RWPE2 (cell line): ENCODE measurements around the gene NKX2-4.
"Not testable (repeated sequence)": the region's sequence is repeated elsewhere in the genome, so short reads cannot be mapped to it uniquely, and the experiment has no call there.

Experiments used
- ATAC-seq: fragments of 200-7000 bp; cut with Tn5 transposase; 3 replicates; pipeline ENCODE4 v1.9.1; 2021; ENCODE audit warnings: low read depth
- DNase-seq: peaks from one replicate; pipeline ENCODE4 v3.0.0-alpha.2; 2020; ENCODE audit warnings: low spot score
- H3K27ac ChIP-seq: fragments of 450-650 bp; 2 replicates; pipeline ENCODE4 v1.5.1; 2017; ENCODE audit warnings: mild to moderate bottlenecking; ENCODE audit not compliant: poor library complexity, severe bottlenecking
- H3K27me3 ChIP-seq: fragments of 250-450 bp; sonication (Bioruptor Pico); 2 replicates; pipeline ENCODE4 v1.5.1; 2021; ENCODE audit warnings: mild to moderate bottlenecking, moderate library complexity; ENCODE audit not compliant: insufficient read depth, poor library complexity, severe bottlenecking
- H3K36me3 ChIP-seq: fragments of 250-450 bp; sonication (Bioruptor Pico); 2 replicates; pipeline ENCODE4 v1.5.1; 2020; ENCODE audit warnings: low read depth, mild to moderate bottlenecking, moderate library complexity
- H3K4me1 ChIP-seq: fragments of 250-450 bp; sonication (Bioruptor Pico); 2 replicates; pipeline ENCODE4 v1.5.1; 2021; ENCODE audit warnings: mild to moderate bottlenecking, moderate library complexity; ENCODE audit not compliant: insufficient read depth, poor library complexity, severe bottlenecking
- H3K4me3 ChIP-seq: fragments of 250-450 bp; sonication (Bioruptor Pico); 2 replicates; pipeline ENCODE4 v1.5.1; 2021; ENCODE audit warnings: mild to moderate bottlenecking, moderate library complexity; ENCODE audit not compliant: severe bottlenecking
- H3K9me3 ChIP-seq: fragments of 250-450 bp; sonication (Bioruptor Pico); 2 replicates; pipeline ENCODE4 v1.5.1; 2021; ENCODE audit warnings: mild to moderate bottlenecking, moderate library complexity; ENCODE audit not compliant: severe bottlenecking
- CTCF ChIP-seq: fragments of 450-650 bp; IDR thresholded peaks from one replicate; pipeline ENCODE4 v1.5.1; 2017; ENCODE audit warnings: mild to moderate bottlenecking, moderate library complexity; ENCODE audit not compliant: poor library complexity, severe bottlenecking

The NKX2-4 gene

DNA sequence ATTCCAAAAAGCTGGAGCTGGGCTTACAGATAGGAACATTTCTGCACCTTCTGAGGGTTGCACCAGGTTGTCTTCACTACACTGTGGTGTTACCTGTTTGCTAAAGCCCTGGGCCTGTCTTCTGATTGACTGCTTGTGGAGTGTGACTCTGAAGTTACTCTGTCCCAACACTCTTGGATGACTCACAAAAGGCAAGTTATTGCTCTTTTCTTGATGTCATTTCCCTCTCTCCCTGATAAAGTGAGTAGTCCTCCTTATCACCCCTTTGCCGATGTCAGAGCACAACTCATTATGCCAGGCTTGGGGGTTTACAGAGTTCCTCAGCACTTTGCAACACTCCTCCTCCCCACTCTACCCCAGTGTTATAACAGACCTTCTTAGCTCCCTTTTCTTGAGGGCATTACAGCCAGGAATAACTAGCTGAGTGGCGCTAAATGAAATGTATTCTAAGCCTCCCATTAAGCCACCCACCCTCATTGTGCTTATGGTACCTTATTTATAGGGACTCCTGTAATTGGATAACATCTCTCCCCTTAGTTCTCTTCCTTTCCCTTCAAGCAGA is 36.1 kb upstream of the NKX2-4 start:
- no peak overlapping the region for H3K4me3 ChIP-seq
- peaks cover 22% of the 10 kb centered on the region for H3K4me1 ChIP-seq
- DNase-seq (no peak), ATAC-seq (peak; percentile 34)
- H3K27ac ChIP-seq, result no peak overlapping the region
- no peaks in the 10 kb centered on the region for H3K9me3 ChIP-seq
- no peaks in the 10 kb centered on the region for H3K36me3 ChIP-seq
- no peak for TF ChIP-seq CTCF
- no peaks in the 10 kb centered on the region for H3K27me3 ChIP-seq

- Histone ChIP-seq H3K36me3 (no peaks in the 10 kb centered on the region), H3K4me1 (peaks cover 22% of the 10 kb centered on the region), H3K4me3 (no peak overlapping the region), H3K27ac (no peak overlapping the region), H3K9me3 (no peaks in the 10 kb centered on the region), H3K27me3 (no peaks in the 10 kb centered on the region)
- ATAC-seq (no peak), DNase-seq (no peak)
- TF ChIP-seq CTCF, result no peak
Measured at GRCh38 chr20:21432911-21433310, 35.6 kb upstream of the NKX2-4 start.

GRCh38 chr20:21430020-21430419 is 32.7 kb upstream of the NKX2-4 start:
- Histone ChIP-seq H3K27ac (no peak overlapping the region), H3K9me3 (no peaks in the 10 kb centered on the region), H3K36me3 (no peaks in the 10 kb centered on the region), H3K4me1 (peaks cover 5% of the 10 kb centered on the region), H3K27me3 (no peaks in the 10 kb centered on the region), H3K4me3 (no peak overlapping the region)
- ATAC-seq (no peak), DNase-seq (no peak)
- TF ChIP-seq CTCF, result no peak

- TF ChIP-seq CTCF, result no peak
- Histone ChIP-seq H3K4me3 (no peak overlapping the region), H3K27me3 (no peaks in the 10 kb centered on the region), H3K4me1 (no peaks in the 10 kb centered on the region), H3K27ac (no peak overlapping the region), H3K9me3 (no peaks in the 10 kb centered on the region), H3K36me3 (no peaks in the 10 kb centered on the region)
- ATAC-seq (no peak), DNase-seq (no peak)
Measured at GRCh38 chr20:21424846-21425245, 27.5 kb upstream of the NKX2-4 start.

- not testable (repeated sequence) for H3K4me3 ChIP-seq, DNase-seq, H3K9me3 ChIP-seq, ATAC-seq, H3K27ac ChIP-seq, H3K36me3 ChIP-seq, H3K27me3 ChIP-seq, H3K4me1 ChIP-seq
Measured at GRCh38 chr20:21423712-21424111, 26.4 kb upstream of the NKX2-4 start.
